Gastrocnemius medialis (tissue), 4 donors: ENCODE data around the gene CNGB1. TPM values are rescaled to one million over a fixed set of nuclear protein-coding genes. Genes with fewer than 3 reads are reported as not detected.

Source experiments
- ATAC-seq, 2 donors: fragments of 150-250 bp; one replicate each; pipeline ENCODE4 v1.9.1; 2016
- DNase-seq, 2 donors: peaks; one replicate each; pipeline ENCODE4 v3.0.0-alpha.2; 2019
- H3K27ac ChIP-seq, 4 donors: fragments of 200-600 bp; sonication (generic); 1 replicate in 1 of 4; 2 replicates in 3 of 4; pipeline ENCODE4 v1.5.1; 2016 to 2018; ENCODE audit warnings: mild to moderate bottlenecking in 2 of 4, moderate library complexity in 1 of 4
- H3K27me3 ChIP-seq, 3 donors: fragments of 200-600 bp; sonication (generic) in 2 of 3; 1 replicate in 1 of 3; 2 replicates in 2 of 3; pipeline versions ENCODE4 v1.5.1 to v1.6.0; 2016 to 2019; ENCODE audit warnings: mild to moderate bottlenecking in 1 of 3, moderate library complexity in 1 of 3
- H3K36me3 ChIP-seq, 2 donors: fragments of 200-600 bp; sonication (generic) in 1 of 2; one replicate each; pipeline ENCODE4 v1.5.1; 2017 to 2018
- H3K4me1 ChIP-seq, 2 donors: fragments of 200-600 bp; sonication (generic) in 1 of 2; one replicate each; pipeline ENCODE4 v1.5.1; 2016 to 2017; ENCODE audit warnings: mild to moderate bottlenecking in 2 of 2
- H3K4me3 ChIP-seq, 4 donors: fragments of 200-600 bp; sonication (generic) in 3 of 4; 1 replicate in 1 of 4; 2 replicates in 3 of 4; pipeline ENCODE4 v1.5.1; 2016 to 2019; ENCODE audit warnings: mild to moderate bottlenecking in 2 of 4
- H3K9me3 ChIP-seq, 3 donors: fragments of 200-600 bp; sonication (generic) in 2 of 3; 1 replicate in 1 of 3; 2 replicates in 2 of 3; pipeline ENCODE4 v1.5.1; 2016 to 2019
- POLR2A ChIP-seq, 2 donors: fragments of 450-650 bp; IDR thresholded peaks; one replicate each; pipeline ENCODE4 v1.6.1; 2017; ENCODE audit warnings: antibody characterized with exemption in 2 of 2, mild to moderate bottlenecking in 2 of 2, moderate library complexity in 2 of 2
- in situ Hi-C, 4 donors: fragments of 200-750 bp; cut with MboI; loops; one replicate each; pipeline versions ENCODE4 v1.15.0 to v1.8.0; 2017; ENCODE audit warnings: low sequenced_read_pairs in 4 of 4
- intact Hi-C: fragments of 100-400 bp; cut with DNase I; formaldehyde crosslinking; loops from one replicate; pipeline ENCODE4 v1.15.1; 2023; ENCODE audit warnings: low total_unique reads
- total RNA-seq, 4 donors: library from RNA; depleted of rRNA; stranded (reverse); fragments of >200 nt; gene quantifications; one replicate each; pipeline versions ENCODE4 v1.1.0 to v1.2.3, GENCODE V29; 2016
- TF ChIP-seq, protein P1 (sequence below), 5 experiments: fragments of 450-650 bp in 3 of 5; fragments of 200-600 bp in 2 of 5; sonication (generic) in 2 of 5; IDR thresholded peaks in 4 of 5; conservative IDR thresholded peaks in 1 of 5; 1 replicate in 4 of 5; 2 replicates in 1 of 5; pipeline ENCODE4 v1.5.1; 2016 to 2019; ENCODE audit warnings: antibody characterized with exemption in 5 of 5, mild to moderate bottlenecking in 3 of 5, moderate library complexity in 3 of 5

CNGB1 gene
- total RNA-seq, 4 donors from 2014 or later, result not detected

- H3K36me3 ChIP-seq, result no peaks in the 10 kb centered on the region
- no peaks in the 10 kb centered on the region for H3K4me1 ChIP-seq
- intact Hi-C loops (no loop called here), in situ Hi-C loops (no loop called here)
- no peak for DNase-seq
- TF ChIP-seq, protein P1, sequence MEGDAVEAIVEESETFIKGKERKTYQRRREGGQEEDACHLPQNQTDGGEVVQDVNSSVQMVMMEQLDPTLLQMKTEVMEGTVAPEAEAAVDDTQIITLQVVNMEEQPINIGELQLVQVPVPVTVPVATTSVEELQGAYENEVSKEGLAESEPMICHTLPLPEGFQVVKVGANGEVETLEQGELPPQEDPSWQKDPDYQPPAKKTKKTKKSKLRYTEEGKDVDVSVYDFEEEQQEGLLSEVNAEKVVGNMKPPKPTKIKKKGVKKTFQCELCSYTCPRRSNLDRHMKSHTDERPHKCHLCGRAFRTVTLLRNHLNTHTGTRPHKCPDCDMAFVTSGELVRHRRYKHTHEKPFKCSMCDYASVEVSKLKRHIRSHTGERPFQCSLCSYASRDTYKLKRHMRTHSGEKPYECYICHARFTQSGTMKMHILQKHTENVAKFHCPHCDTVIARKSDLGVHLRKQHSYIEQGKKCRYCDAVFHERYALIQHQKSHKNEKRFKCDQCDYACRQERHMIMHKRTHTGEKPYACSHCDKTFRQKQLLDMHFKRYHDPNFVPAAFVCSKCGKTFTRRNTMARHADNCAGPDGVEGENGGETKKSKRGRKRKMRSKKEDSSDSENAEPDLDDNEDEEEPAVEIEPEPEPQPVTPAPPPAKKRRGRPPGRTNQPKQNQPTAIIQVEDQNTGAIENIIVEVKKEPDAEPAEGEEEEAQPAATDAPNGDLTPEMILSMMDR (IDR thresholded peaks at IDR 0.05 in 4 of 5, conservative IDR thresholded peaks at IDR 0.05 in 1 of 5), result no peak
- TF ChIP-seq POLR2A (IDR thresholded peaks at IDR 0.05), result no peak
- H3K9me3 ChIP-seq, result no peaks in the 10 kb centered on the region
- H3K27ac ChIP-seq, result no peak overlapping the region
- peaks cover 0 to 3% (median 0%) of the 10 kb centered on the region in 3 donors for H3K27me3 ChIP-seq
- no peak overlapping the region for H3K4me3 ChIP-seq
- no peak for ATAC-seq
Observed at GRCh38 chr16:57972306-57972705, 1.4 kb upstream of the CNGB1 start.

- intact Hi-C loops (no loop called here), in situ Hi-C loops (no loop called here)
- DNase-seq (no peak), ATAC-seq (no peak)
- Histone ChIP-seq H3K4me1 (no peaks in the 10 kb centered on the region), H3K36me3 (no peaks in the 10 kb centered on the region), H3K27me3 (peaks cover 0 to 3% (median 0%) of the 10 kb centered on the region in 3 donors), H3K27ac (no peak overlapping the region), H3K9me3 (no peaks in the 10 kb centered on the region), H3K4me3 (no peak overlapping the region)
- TF ChIP-seq, protein P1 (IDR thresholded peaks at IDR 0.05 in 4 of 5, conservative IDR thresholded peaks at IDR 0.05 in 1 of 5), result no peak
- TF ChIP-seq POLR2A (IDR thresholded peaks at IDR 0.05), result no peak
Observed at GRCh38 chr16:57971848-57972247, 920 bp upstream of the CNGB1 start.

DNA sequence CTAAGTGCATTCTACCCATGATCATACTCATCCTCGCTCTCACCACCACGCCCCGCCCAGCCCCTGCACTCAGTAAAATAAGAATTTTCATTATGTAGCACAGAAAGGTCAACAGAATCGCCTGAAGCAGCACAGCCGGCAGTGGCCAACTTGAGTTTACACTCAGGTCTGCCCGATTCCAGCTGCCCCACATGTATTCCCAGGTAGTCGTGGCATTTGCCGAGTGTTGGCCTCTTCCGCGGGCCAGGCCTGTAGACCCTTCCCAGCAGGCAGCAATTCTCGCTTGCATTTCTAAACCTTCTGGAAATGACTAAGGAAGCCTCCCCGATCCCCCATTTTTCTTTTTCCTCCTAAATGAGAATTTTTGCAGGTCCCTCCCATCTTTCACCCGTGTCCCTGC, 609 bp downstream of the CNGB1 start:
- intact Hi-C loops (no loop called here), in situ Hi-C loops (no loop called here)
- ATAC-seq (no peak), DNase-seq (no peak)
- H3K36me3 ChIP-seq, result no peaks in the 10 kb centered on the region
- peaks cover 0 to 3% (median 0%) of the 10 kb centered on the region in 3 donors for H3K27me3 ChIP-seq
- H3K4me3 ChIP-seq, result no peak overlapping the region
- no peaks in the 10 kb centered on the region for H3K9me3 ChIP-seq
- H3K27ac ChIP-seq, result no peak overlapping the region
- no peak for TF ChIP-seq POLR2A (IDR thresholded peaks at IDR 0.05)
- TF ChIP-seq, protein P1 (IDR thresholded peaks at IDR 0.05 in 4 of 5, conservative IDR thresholded peaks at IDR 0.05 in 1 of 5), result no peak
- H3K4me1 ChIP-seq, result no peaks in the 10 kb centered on the region

GRCh38 chr16:57969451-57970123, 1.3 kb downstream of the CNGB1 start:
- in situ Hi-C loops, result no loop called here
- DNase-seq, result no peak

More at GRCh38 chr16:57969451-57970123, 1.3 kb downstream of the CNGB1 start:
- peaks cover 0 to 3% (median 0%) of the 10 kb centered on the region in 3 donors for H3K27me3 ChIP-seq
- no peak overlapping the region for H3K27ac ChIP-seq
- H3K9me3 ChIP-seq, result no peaks in the 10 kb centered on the region
- no peaks in the 10 kb centered on the region for H3K4me1 ChIP-seq
- no peak for ATAC-seq
- TF ChIP-seq POLR2A (IDR thresholded peaks at IDR 0.05), result no peak
- TF ChIP-seq, protein P1 (IDR thresholded peaks at IDR 0.05 in 4 of 5, conservative IDR thresholded peaks at IDR 0.05 in 1 of 5), result no peak
- no peak overlapping the region for H3K4me3 ChIP-seq
- intact Hi-C loops, result no loop called here
- H3K36me3 ChIP-seq, result no peaks in the 10 kb centered on the region
